Activated gamma-delta T cell treated with Interleukin-2 at 50 U/mL for 16 hours (primary cell): ENCODE measurements around the gene FAM3A.

Experiments
- DNase-seq: peaks from one replicate; pipeline ENCODE4 v3.0.0-alpha.2; 2020

Gene FAM3A

GRCh38 chrX:154458954-154459778 is 56.9 kb downstream of the FAM3A start:
- DNase-seq: no peak

- peak; percentile 63 for DNase-seq
These were observed 57.7 kb downstream of the FAM3A start, which contains the start of gene PLXNA3 for GRCh38 chrX:154458116-154458953. Gene PLXNA3, plus strand, starts transcription at chrX:154458281. Its CDS starts 1,903 bp downstream, at chrX:154460184.

GRCh38 chrX:154457491-154458115 is 58.4 kb downstream of the FAM3A start:
- peak; percentile 52 for DNase-seq
